Right atrium auricular region (tissue), 2 donors: ENCODE results near the gene AP2M1. TPM values are rescaled to one million over a fixed set of nuclear protein-coding genes. Genes with fewer than 3 reads are reported as not detected.
"Not testable (repeated sequence)": the region's sequence is repeated elsewhere in the genome, so short reads cannot be mapped to it uniquely, and the experiment has no call there.

Source experiments
- DNase-seq: peaks from one replicate; pipeline ENCODE4 v3.0.0-alpha.2; 2019; ENCODE audit warnings: low spot score
- H3K27ac ChIP-seq, 2 donors: fragments of 200-600 bp; sonication (generic); 1 replicate in 1 of 2; 2 replicates in 1 of 2; pipeline ENCODE4 v1.5.1; 2016 to 2019
- H3K27me3 ChIP-seq, 2 donors: fragments of 200-600 bp; sonication (generic); one replicate each; pipeline versions ENCODE4 v1.5.1 to v1.6.0; 2017 to 2019
- H3K36me3 ChIP-seq: fragments of 200-600 bp; sonication (generic); one replicate; pipeline ENCODE4 v1.5.1; 2016
- H3K4me1 ChIP-seq, 2 donors: fragments of 200-600 bp; sonication (generic); one replicate each; pipeline versions ENCODE4 v1.5.1 to v1.6.0; 2017 to 2019
- H3K4me3 ChIP-seq, 2 donors: fragments of 200-600 bp; sonication (generic); 1 replicate in 1 of 2; 2 replicates in 1 of 2; pipeline ENCODE4 v1.5.1; 2017 to 2019; ENCODE audit warnings: mild to moderate bottlenecking in 1 of 2, moderate library complexity in 1 of 2
- H3K9me3 ChIP-seq, 2 donors: fragments of 200-600 bp; sonication (generic); one replicate each; pipeline ENCODE4 v1.5.1; 2019
- CTCF ChIP-seq, 2 donors: fragments of 200-600 bp; sonication (generic); IDR thresholded peaks; one replicate each; pipeline ENCODE4 v1.5.1; 2019; ENCODE audit warnings: antibody characterized with exemption in 2 of 2
- total RNA-seq, 2 donors: library from RNA; depleted of rRNA; stranded (reverse); fragments of >200 nt; gene quantifications; one replicate each; pipeline ENCODE4 v1.1.0, GENCODE V29; 2016

AP2M1 gene
- total RNA-seq, 2 donors from 2014 or later: 183 to 235 TPM

- Histone ChIP-seq H3K4me1 (peaks cover 0 to 13% of the 10 kb centered on the region in 2 donors), H3K36me3 (peaks cover 19% of the 10 kb centered on the region)
- DNase-seq, H3K4me3 ChIP-seq, H3K27me3 ChIP-seq, H3K9me3 ChIP-seq, H3K27ac ChIP-seq: not testable (repeated sequence)
- TF ChIP-seq CTCF (IDR thresholded peaks at IDR 0.05): peak in 1 of 2 donors; percentile 23
Measured at GRCh38 chr3:184149770-184150169, 24.9 kb upstream of the AP2M1 start.

GRCh38 chr3:184154885-184155643 lies 19.6 kb upstream of the AP2M1 start, which contains the start of gene DVL3:
Gene DVL3 (plus strand): TSS chr3:184155377. CDS start chr3:184155636, 259 bp downstream.
- H3K4me3 ChIP-seq: peak within 1 kb of the TSS; percentile 79 to 95
- H3K4me1 ChIP-seq: peaks cover 0 to 50% of the 10 kb centered on the region in 2 donors
- TF ChIP-seq CTCF (IDR thresholded peaks at IDR 0.05): no peak
- H3K9me3 ChIP-seq: no peaks in the 10 kb centered on the region
- peak within 1 kb of the TSS; percentile 88 to 89 for H3K27ac ChIP-seq
- H3K36me3 ChIP-seq: no peaks in the 10 kb centered on the region
- DNase-seq: no peak
- H3K27me3 ChIP-seq: no peaks in the 10 kb centered on the region

GRCh38 chr3:184155644-184156521 lies 18.8 kb upstream of the AP2M1 start:
- H3K27me3 ChIP-seq: no peaks in the 10 kb centered on the region
- H3K27ac ChIP-seq: peak overlapping the region; percentile 88 to 89
- H3K36me3 ChIP-seq: no peaks in the 10 kb centered on the region
- DNase-seq: peak; percentile 70
- TF ChIP-seq CTCF (IDR thresholded peaks at IDR 0.05): no peak
- H3K4me1 ChIP-seq: peaks cover 0 to 58% of the 10 kb centered on the region in 2 donors
- no peaks in the 10 kb centered on the region for H3K9me3 ChIP-seq
- H3K4me3 ChIP-seq: peak overlapping the region; percentile 79 to 95

GRCh38 chr3:184156522-184156955 lies 18.1 kb upstream of the AP2M1 start:
- H3K36me3 ChIP-seq: no peaks in the 10 kb centered on the region
- peak overlapping the region; percentile 88 to 89 for H3K27ac ChIP-seq
- no peaks in the 10 kb centered on the region for H3K27me3 ChIP-seq
- DNase-seq: no peak
- H3K4me1 ChIP-seq: peaks cover 0 to 64% of the 10 kb centered on the region in 2 donors
- no peaks in the 10 kb centered on the region for H3K9me3 ChIP-seq
- no peak for TF ChIP-seq CTCF (IDR thresholded peaks at IDR 0.05)
- peak overlapping the region; percentile 79 to 95 for H3K4me3 ChIP-seq

- Histone ChIP-seq H3K4me3 (peak overlapping the region; percentile 79 to 95), H3K27me3 (no peaks in the 10 kb centered on the region), H3K36me3 (no peaks in the 10 kb centered on the region), H3K27ac (peak overlapping the region; percentile 88 to 89), H3K4me1 (peaks cover 0 to 71% of the 10 kb centered on the region in 2 donors), H3K9me3 (no peaks in the 10 kb centered on the region)
- DNase-seq: no peak
- TF ChIP-seq CTCF (IDR thresholded peaks at IDR 0.05): no peak
Measured at GRCh38 chr3:184157206-184157605, 17.4 kb upstream of the AP2M1 start.
